AG10803 (cell line): ENCODE measurements around the gene RIC3.

Experiments
- DNase-seq: peaks from one replicate; pipeline ENCODE4 v3.0.0; 2010; ENCODE audit warnings: low read depth
- H3K4me3 ChIP-seq: 2 replicates; pipeline ENCODE4 v1.5.1; 2011; ENCODE audit warnings: mild to moderate bottlenecking, low read length, control low read depth
- CTCF ChIP-seq: conservative IDR thresholded peaks from 2 replicates; pipeline ENCODE4 v1.5.1; 2011; ENCODE audit warnings: mild to moderate bottlenecking, low read length, control low read depth, inconsistent platforms

Gene RIC3

GRCh38 chr11:8100605-8101004, 68.2 kb downstream of the RIC3 start:
- no peak overlapping the region for H3K4me3 ChIP-seq
- DNase-seq = no peak
- no peak for TF ChIP-seq CTCF

DNA sequence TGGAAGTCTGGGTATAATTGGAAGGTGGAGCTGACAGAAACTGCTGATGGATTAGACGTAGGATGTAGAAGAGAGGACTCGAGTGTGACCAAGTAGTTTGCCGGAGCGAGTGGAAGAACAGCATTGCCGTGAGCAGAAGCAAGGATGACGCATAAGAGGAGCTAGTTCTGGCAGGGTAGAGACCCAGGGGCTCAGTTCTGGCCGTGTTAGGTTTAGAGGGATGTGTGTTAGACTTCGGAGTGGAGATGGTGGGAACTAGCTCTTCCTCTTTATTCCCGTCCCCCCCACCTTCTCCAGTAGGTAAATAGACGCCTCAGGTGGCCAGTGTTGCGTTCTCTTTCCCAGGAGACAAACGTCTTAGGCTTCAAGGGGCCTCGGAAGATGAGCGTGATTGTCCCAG, 68.7 kb downstream of the RIC3 start:
- no peak overlapping the region for H3K4me3 ChIP-seq
- TF ChIP-seq CTCF = no peak
- DNase-seq = no peak

- peak; percentile 88 for TF ChIP-seq CTCF
- no peak overlapping the region for H3K4me3 ChIP-seq
- peak; percentile 82 for DNase-seq
Observed at GRCh38 chr11:8099291-8099899, 69.4 kb downstream of the RIC3 start.

GRCh38 chr11:8098879-8099278, 69.9 kb downstream of the RIC3 start:
- H3K4me3 ChIP-seq = no peak overlapping the region
- TF ChIP-seq CTCF = no peak
- DNase-seq = peak; percentile 34

- DNase-seq = peak; percentile 75
- no peak for TF ChIP-seq CTCF
- H3K4me3 ChIP-seq = no peak overlapping the region
Observed at GRCh38 chr11:8098361-8098760, 70.5 kb downstream of the RIC3 start.

GRCh38 chr11:8097926-8098325, 70.9 kb downstream of the RIC3 start:
- TF ChIP-seq CTCF = no peak
- H3K4me3 ChIP-seq = no peak overlapping the region
- no peak for DNase-seq

DNA sequence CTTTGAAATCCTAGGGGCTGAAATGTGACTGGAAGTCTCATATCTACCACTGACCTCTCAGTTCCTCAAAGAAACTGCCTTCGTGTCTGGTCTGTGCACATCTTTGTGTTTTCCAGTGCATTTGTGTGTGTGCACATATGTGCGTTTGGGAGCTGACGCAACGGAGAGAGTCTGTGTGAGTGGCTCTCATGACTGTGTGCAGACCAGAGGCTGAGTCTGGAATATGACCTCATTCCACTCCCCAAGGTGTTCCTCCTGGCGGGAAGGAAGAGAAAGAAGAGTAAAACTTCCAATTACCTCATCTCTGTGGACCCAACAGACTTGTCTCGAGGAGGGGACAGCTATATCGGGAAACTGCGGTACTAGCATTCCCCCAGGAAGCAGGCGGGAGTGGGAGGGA, 71.4 kb downstream of the RIC3 start:
- DNase-seq = no peak

More for the DNA sequence above, 71.4 kb downstream of the RIC3 start:
- no peak for TF ChIP-seq CTCF
- H3K4me3 ChIP-seq = no peak overlapping the region
